Suprapubic skin (tissue), 4 donors: Measurements from ENCODE around the gene TNKS2. TPM values are rescaled to one million over a fixed set of nuclear protein-coding genes. Genes with fewer than 3 reads are reported as not detected.
"Not testable (repeated sequence)": the region's sequence is repeated elsewhere in the genome, so short reads cannot be mapped to it uniquely, and the experiment has no call there.

Experiments
- DNase-seq, 2 donors: peaks; one replicate each; pipeline ENCODE4 v3.0.0-alpha.2; 2019; ENCODE audit warnings: low spot score in 2 of 2
- H3K27ac ChIP-seq: fragments of 200-600 bp; sonication (generic); one replicate; pipeline ENCODE4 v1.5.1; 2019
- H3K27me3 ChIP-seq: fragments of 200-600 bp; sonication (generic); one replicate; pipeline ENCODE4 v1.5.1; 2019
- H3K36me3 ChIP-seq: fragments of 200-600 bp; sonication (generic); one replicate; pipeline ENCODE4 v1.5.1; 2019
- H3K4me1 ChIP-seq: fragments of 200-600 bp; sonication (generic); one replicate; pipeline ENCODE4 v1.5.1; 2019
- H3K4me3 ChIP-seq: fragments of 200-600 bp; sonication (generic); one replicate; pipeline ENCODE4 v1.5.1; 2019; ENCODE audit warnings: mild to moderate bottlenecking
- H3K9me3 ChIP-seq: fragments of 200-600 bp; sonication (generic); one replicate; pipeline ENCODE4 v1.5.1; 2019
- EP300 ChIP-seq: sonication (generic); formaldehyde crosslinking; IDR thresholded peaks from one replicate; pipeline ENCODE4 v1.6.1; 2017; ENCODE audit warnings: antibody characterized with exemption
- POLR2A ChIP-seq, 2 donors: fragments of 450-650 bp; IDR thresholded peaks; one replicate each; pipeline ENCODE4 v1.6.1; 2017; ENCODE audit warnings: antibody characterized with exemption in 2 of 2, mild to moderate bottlenecking in 2 of 2, moderate library complexity in 2 of 2
- POLR2AphosphoS5 ChIP-seq, 3 donors: sonication (generic); formaldehyde crosslinking; IDR thresholded peaks; one replicate each; pipeline ENCODE4 v1.6.1; 2017; ENCODE audit warnings: antibody characterized with exemption in 3 of 3
- WGBS: methylation state at CpG from one replicate; pipeline ENCODE4 v1.1.5; 2018; 5-methylcytosine and 5-hydroxymethylcytosine counted together
- total RNA-seq, 4 donors: library from RNA; depleted of rRNA; stranded (reverse); fragments of >200 nt; gene quantifications; one replicate each; pipeline ENCODE4 v1.1.0, GENCODE V29; 2016
- TF ChIP-seq, protein P1 (sequence below), 2 donors: fragments of 200-600 bp in 1 of 2; fragments of 450-650 bp in 1 of 2; sonication (generic) in 1 of 2; IDR thresholded peaks; one replicate each; pipeline ENCODE4 v1.5.1; 2016 to 2019; ENCODE audit warnings: antibody characterized with exemption in 2 of 2, mild to moderate bottlenecking in 1 of 2, moderate library complexity in 1 of 2

The TNKS2 gene
- total RNA-seq, 4 donors from 2014 or later, result 33.8 to 69.4 (median 47.0) TPM

DNA sequence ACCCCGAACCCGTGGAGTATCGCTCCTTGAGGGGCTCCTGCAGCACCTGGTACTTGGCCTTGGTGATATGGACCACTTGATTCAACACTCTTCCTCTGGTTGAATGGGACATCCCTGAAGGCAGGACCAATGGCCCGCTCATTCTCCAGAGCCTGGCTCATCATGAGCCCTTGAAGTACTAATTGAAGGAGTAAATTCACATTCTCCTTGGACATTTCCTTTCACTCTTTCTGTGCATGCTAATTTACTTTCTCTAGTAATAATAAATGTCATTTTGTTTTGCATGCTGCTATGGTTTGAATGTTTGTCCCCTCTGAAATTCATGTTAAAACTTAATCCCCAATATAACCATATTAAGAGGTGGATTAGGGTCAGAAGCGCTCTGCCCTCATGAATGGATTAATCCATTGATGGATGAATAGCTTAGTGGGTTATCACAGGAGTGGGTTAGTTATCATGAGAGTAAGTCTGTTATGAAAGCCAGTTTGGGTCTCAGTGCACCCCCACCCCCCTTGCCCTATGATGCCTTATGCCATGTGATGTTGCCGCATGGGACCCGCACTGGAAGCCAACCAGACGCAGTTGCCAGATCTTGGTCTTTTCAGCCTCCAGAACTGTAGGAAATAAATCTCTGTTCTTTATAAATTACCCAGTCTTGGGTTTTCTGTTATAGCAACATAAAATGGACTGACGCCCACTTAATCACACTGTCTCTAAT, 87.3 kb downstream of the TNKS2 start:
- Histone ChIP-seq H3K27me3 (no peaks in the 10 kb centered on the region), H3K4me1 (peaks cover 28% of the 10 kb centered on the region), H3K27ac (no peak overlapping the region), H3K36me3 (no peaks in the 10 kb centered on the region), H3K4me3 (no peak overlapping the region), H3K9me3 (no peaks in the 10 kb centered on the region)
- 94% methylated on average over 9 of the region's 9 CpGs for WGBS
- TF ChIP-seq EP300, result no peak
- TF ChIP-seq POLR2AphosphoS5 (IDR thresholded peaks at IDR 0.05), result no peak
- no peak for DNase-seq

DNA sequence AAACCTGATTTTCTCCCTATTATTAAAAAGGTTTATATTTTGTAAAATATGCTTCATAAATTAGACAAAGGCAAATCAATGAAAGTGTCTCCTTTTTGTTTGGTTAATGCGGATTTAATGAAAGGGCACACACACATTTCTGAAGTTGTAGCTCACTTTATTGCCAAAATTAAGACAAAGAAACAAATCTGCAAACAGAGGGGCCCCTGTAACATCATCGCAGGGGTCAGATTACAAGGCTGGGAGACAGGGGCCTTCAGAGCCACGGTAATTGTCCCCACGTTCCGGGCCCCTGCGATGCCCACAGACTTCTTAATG, 88.7 kb downstream of the TNKS2 start:
- Histone ChIP-seq H3K9me3 (no peaks in the 10 kb centered on the region), H3K4me3 (peak overlapping the region; percentile 62), H3K36me3 (no peaks in the 10 kb centered on the region), H3K27ac (no peak overlapping the region), H3K27me3 (no peaks in the 10 kb centered on the region), H3K4me1 (peaks cover 26% of the 10 kb centered on the region)
- WGBS, result 20% methylated on average over 6 of the region's 6 CpGs
- DNase-seq, result no peak
- TF ChIP-seq EP300, result no peak
- no peak for TF ChIP-seq POLR2AphosphoS5 (IDR thresholded peaks at IDR 0.05)

DNA sequence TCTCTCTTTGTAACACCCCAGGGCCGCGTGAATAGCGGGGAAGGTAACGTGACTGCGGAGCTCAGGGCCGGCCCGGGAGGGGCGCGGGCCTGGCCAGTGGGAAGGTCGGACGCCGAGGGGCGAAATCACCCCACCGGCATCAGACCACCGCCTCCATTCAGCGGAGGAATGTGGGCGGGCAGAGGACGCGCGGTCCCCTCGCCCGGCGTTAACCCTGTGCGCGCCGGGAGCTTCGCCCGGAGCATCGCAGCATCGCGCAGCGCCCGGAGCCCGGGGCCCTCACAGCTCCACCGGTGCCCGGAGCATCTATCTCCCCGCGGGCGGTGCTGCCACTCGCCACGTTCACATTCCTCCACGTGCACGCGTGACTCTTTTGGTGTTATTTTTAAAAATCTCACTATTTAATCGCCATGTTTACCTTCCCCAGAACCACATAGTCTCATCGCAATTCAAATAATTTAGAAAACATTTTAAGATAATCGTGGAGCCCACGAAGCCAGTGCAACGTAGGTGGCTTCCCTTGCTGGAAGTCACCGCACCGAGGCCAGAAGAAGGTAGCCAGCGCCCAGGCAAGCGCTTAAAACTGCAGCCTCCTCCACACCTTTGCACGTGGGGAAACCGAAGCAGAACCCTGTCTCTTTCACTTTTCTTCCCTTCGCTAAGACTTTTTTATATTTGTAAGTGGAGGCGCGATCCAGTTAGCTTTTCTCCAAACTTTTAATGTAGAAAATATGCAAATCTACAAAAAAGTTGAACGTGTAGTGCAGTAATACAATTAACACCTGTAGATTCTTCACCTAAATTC, 89.2 kb downstream of the TNKS2 start:
- no peaks in the 10 kb centered on the region for H3K27me3 ChIP-seq
- TF ChIP-seq EP300 (no peak), POLR2A (IDR thresholded peaks at IDR 0.05) (no peak), POLR2AphosphoS5 (IDR thresholded peaks at IDR 0.05) (no peak)
- TF ChIP-seq, protein P1, sequence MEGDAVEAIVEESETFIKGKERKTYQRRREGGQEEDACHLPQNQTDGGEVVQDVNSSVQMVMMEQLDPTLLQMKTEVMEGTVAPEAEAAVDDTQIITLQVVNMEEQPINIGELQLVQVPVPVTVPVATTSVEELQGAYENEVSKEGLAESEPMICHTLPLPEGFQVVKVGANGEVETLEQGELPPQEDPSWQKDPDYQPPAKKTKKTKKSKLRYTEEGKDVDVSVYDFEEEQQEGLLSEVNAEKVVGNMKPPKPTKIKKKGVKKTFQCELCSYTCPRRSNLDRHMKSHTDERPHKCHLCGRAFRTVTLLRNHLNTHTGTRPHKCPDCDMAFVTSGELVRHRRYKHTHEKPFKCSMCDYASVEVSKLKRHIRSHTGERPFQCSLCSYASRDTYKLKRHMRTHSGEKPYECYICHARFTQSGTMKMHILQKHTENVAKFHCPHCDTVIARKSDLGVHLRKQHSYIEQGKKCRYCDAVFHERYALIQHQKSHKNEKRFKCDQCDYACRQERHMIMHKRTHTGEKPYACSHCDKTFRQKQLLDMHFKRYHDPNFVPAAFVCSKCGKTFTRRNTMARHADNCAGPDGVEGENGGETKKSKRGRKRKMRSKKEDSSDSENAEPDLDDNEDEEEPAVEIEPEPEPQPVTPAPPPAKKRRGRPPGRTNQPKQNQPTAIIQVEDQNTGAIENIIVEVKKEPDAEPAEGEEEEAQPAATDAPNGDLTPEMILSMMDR (IDR thresholded peaks at IDR 0.05), result no peak
- DNase-seq, result no peak
- H3K36me3 ChIP-seq, result no peaks in the 10 kb centered on the region
- no peak overlapping the region for H3K27ac ChIP-seq
- WGBS, result under 1% methylated on average over 36 of the region's 59 CpGs
- no peaks in the 10 kb centered on the region for H3K9me3 ChIP-seq
- H3K4me3 ChIP-seq, result peak overlapping the region; percentile 62
- H3K4me1 ChIP-seq, result peaks cover 26% of the 10 kb centered on the region

DNA sequence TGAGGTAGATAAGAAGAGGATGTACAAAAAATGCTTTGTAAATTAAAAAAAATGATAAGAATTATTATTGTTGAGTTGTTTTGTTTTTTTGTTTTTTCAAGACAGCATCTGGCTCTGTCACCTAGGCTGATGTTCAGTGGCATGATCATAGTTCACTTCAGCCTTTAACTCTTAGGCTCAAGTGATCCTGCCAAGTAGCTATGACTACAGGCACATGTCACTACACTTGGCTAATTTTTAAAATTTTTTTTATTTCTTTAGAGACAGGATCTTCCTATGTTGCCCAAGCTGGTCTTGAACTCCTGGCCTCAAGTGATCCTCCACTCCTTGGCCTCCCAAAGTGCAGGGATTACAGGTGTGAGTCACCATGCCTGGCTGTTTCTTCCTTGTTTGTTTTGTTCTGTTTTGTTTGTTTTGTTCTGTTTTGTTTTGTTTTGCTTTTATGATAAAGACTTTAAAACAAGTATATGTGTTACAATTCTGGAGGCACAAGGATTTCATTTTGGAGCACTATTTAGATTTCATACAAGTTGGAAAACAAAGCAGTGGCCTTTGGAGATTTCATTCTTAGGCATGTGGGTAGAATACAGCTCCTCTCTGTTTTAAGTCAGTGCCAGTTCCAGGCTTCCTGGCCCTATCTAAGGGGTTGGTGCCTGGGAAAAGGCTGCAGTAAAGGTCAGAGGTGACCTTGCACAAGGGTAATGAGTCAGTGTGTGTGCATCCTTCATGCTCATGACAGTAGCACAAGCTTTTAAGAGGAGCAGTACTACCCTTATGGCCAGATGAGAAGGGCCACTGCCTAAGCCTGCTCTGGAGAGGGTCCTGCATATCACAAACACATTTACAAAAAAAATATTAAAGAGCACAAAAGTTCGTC, 93.1 kb downstream of the TNKS2 start:
- H3K36me3 ChIP-seq, result no peaks in the 10 kb centered on the region
- no peak for TF ChIP-seq EP300
- TF ChIP-seq POLR2A (IDR thresholded peaks at IDR 0.05), result no peak
- TF ChIP-seq POLR2AphosphoS5 (IDR thresholded peaks at IDR 0.05), result no peak
- TF ChIP-seq, protein P1 (IDR thresholded peaks at IDR 0.05), result no peak
- 85% methylated on average over 1 of the region's 1 CpG for WGBS

DNA sequence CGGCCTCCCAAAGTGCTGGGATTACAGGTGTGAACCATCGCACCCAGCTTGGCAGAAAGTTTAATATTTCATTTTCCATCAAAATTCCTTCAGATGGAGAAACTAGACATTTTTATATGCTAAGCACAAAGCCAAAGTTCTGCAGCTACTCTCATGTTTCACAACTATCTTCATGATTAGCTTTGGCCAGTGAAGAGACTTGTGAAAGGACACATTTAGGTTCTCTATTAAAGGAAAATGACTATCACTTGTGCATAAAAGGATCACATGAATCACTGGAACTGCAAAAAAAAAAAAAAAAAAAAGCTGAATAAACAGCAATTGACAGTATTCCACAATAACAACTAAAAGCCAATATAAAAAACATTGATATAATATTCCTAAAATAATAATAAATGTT, 94.8 kb downstream of the TNKS2 start:
- Histone ChIP-seq H3K36me3 (no peaks in the 10 kb centered on the region), H3K9me3 (no peaks in the 10 kb centered on the region), H3K27ac (no peak overlapping the region), H3K4me1 (peaks cover under 1% of the 10 kb centered on the region), H3K4me3 (no peak overlapping the region), H3K27me3 (no peaks in the 10 kb centered on the region)
- DNase-seq, result no peak
- 88% methylated on average over 2 of the region's 2 CpGs for WGBS
- TF ChIP-seq, protein P1 (IDR thresholded peaks at IDR 0.05), result no peak

More for the DNA sequence above, 93.1 kb downstream of the TNKS2 start:
- H3K9me3 ChIP-seq, result no peaks in the 10 kb centered on the region
- no peaks in the 10 kb centered on the region for H3K27me3 ChIP-seq
- DNase-seq, result no peak
- no peak overlapping the region for H3K27ac ChIP-seq
- no peak overlapping the region for H3K4me3 ChIP-seq
- H3K4me1 ChIP-seq, result peaks cover 11% of the 10 kb centered on the region

DNA sequence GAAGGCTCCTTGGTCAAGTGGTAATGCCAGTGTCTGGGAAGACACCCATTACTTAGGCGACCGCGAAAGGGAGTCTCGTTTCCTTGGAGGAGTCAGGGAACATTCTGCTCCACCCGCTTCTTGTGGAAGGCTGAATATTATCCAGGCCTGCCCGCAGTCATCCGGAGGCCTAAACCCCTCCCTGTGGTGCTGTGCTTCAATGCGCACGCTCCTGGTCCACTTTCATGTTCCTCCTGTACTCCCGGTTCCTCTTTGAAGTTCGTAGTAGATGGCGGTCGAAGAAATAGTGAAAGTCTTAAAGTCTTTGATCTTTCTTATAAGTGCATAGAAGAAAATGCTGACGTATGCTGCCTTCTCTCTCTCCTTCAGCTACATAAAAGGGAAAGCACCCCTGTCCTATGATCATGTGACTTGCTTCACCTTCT, 96.0 kb downstream of the TNKS2 start:
- WGBS, result 81% methylated on average over 14 of the region's 14 CpGs
- H3K27ac ChIP-seq, H3K36me3 ChIP-seq, H3K27me3 ChIP-seq, DNase-seq, H3K9me3 ChIP-seq, H3K4me1 ChIP-seq, H3K4me3 ChIP-seq: not testable (repeated sequence)
